Vagina (tissue), 2 donors: ENCODE data around the gene CX3CR1.

Source experiments
- POLR2AphosphoS5 ChIP-seq, 2 donors: sonication (generic); formaldehyde crosslinking; IDR thresholded peaks; one replicate each; pipeline ENCODE4 v1.9.0; 2017; ENCODE audit warnings: antibody characterized with exemption in 2 of 2, mild to moderate bottlenecking in 2 of 2, low read depth in 1 of 2; ENCODE audit not compliant: insufficient read depth in 1 of 2
- TF ChIP-seq, protein P1 (sequence below), 3 experiments: fragments of 450-650 bp in 2 of 3; fragments of 200-600 bp in 1 of 3; sonication (generic) in 1 of 3; IDR thresholded peaks; one replicate each; pipeline ENCODE4 v1.5.1; 2017 to 2019; ENCODE audit warnings: antibody characterized with exemption in 3 of 3, mild to moderate bottlenecking in 2 of 3, moderate library complexity in 2 of 3

DNA sequence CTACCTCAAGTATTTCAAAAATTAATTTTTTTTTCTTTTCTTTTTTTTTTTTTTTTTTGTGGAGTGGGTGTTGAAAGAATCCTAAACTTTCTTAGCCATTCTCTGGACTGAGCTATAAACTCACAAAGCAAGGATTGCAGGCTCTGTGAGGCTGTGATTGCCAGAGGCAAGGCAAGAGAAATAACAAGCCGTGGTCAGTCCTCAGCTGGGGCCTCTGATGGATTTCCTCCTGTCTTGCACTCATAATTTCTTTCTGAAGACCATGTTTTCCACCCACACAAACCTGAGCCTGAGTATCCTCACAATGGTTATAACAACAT, 1.3 kb downstream of the CX3CR1 start:
- TF ChIP-seq, protein P1, sequence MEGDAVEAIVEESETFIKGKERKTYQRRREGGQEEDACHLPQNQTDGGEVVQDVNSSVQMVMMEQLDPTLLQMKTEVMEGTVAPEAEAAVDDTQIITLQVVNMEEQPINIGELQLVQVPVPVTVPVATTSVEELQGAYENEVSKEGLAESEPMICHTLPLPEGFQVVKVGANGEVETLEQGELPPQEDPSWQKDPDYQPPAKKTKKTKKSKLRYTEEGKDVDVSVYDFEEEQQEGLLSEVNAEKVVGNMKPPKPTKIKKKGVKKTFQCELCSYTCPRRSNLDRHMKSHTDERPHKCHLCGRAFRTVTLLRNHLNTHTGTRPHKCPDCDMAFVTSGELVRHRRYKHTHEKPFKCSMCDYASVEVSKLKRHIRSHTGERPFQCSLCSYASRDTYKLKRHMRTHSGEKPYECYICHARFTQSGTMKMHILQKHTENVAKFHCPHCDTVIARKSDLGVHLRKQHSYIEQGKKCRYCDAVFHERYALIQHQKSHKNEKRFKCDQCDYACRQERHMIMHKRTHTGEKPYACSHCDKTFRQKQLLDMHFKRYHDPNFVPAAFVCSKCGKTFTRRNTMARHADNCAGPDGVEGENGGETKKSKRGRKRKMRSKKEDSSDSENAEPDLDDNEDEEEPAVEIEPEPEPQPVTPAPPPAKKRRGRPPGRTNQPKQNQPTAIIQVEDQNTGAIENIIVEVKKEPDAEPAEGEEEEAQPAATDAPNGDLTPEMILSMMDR (IDR thresholded peaks at IDR 0.05): no peak
- no peak for TF ChIP-seq POLR2AphosphoS5 (IDR thresholded peaks at IDR 0.05; ENCODE audit: insufficient read depth in 1 of 2, low read depth in 1 of 2)
